ENCODE results near the gene PACC1. TPM values are rescaled to one million over a fixed set of nuclear protein-coding genes. Genes with fewer than 3 reads are reported as not detected.
A peak's percentile ranks its signal among the peaks of the same experiment; 100 is the strongest.

Gene PACC1
- total RNA-seq, 3 donors from 2014 or later (not counting 1 experiment from before 2014, with no cell fraction given): 5.0 to 14.2 (median 11.4) TPM

DNA sequence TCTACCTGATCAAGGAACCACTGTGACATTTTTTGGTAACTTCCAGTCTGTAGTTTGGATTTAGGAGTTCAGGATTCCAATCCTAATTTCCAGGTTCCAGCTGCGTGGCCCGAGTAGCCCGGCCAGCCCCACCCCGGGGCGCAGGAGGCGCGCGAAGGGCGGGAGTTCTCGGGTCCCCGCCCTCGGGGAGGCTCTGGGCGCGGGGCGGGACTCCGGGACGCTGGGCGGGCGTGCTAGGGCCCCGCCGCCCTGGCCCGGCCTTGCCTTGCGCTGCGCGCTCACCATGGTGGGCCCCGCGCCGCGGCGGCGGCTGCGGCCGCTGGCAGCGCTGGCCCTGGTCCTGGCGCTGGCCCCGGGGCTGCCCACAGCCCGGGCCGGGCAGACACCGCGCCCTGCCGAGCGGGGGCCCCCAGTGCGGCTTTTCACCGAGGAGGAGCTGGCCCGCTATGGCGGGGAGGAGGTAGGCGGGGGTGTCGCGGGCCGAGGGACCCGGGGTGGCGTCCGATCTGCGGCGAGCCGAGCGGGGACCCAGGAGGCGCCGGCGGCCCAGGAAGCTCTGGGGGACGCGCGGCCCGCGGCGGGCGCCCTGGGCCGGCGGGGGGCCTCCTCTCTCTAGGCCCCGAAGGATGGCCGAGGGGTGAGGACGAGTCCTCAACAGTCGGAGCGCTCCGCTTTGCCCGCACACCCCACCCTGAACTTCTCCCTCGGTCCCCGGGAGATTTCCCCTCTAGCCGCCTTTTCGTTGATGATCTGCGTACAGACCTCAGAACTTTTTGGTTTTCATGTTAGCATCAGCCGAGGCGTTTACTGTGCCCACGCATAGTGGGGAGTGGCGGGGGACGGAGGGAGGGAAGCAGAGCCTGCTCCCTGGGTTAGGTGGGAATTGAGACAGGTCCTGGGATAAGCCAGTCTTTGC, 18.2 kb upstream of the PACC1 start, which contains the start of gene NENF:
Gene NENF (plus strand): TSS at position 260 of the 916 bp plus-strand sequence. CDS start 24 bp downstream, at position 284.
- Mint-ChIP-seq H3K27me3 (ENCODE audit: low read depth in 2 of 2) (peaks cover 0 to 4% of the 10 kb centered on the region in 2 donors), H3K27ac (peak within 1 kb of the TSS in 1 of 2 donors; percentile 49), H3K36me3 (no peaks in the 10 kb centered on the region), H3K4me3 (peak within 1 kb of the TSS; percentile 76), H3K4me1 (peaks cover 4 to 9% of the 10 kb centered on the region in 2 donors), H3K9me3 (no peaks in the 10 kb centered on the region)
- Histone ChIP-seq H3K27me3 (ENCODE audit: control insufficient read depth, insufficient read depth, low read length) (no peaks in the 10 kb centered on the region), H3K9me3 (ENCODE audit: control insufficient read depth, insufficient read depth, low read length) (no peaks in the 10 kb centered on the region), H3K4me1 (ENCODE audit: control insufficient read depth, insufficient read depth, low read length) (peaks cover 7% of the 10 kb centered on the region), H3K4me3 (ENCODE audit: low read length) (peak within 1 kb of the TSS; percentile 51), H3K36me3 (ENCODE audit: control insufficient read depth, insufficient read depth, low read length) (no peaks in the 10 kb centered on the region), H3K27ac (ENCODE audit: low read length) (peak within 1 kb of the TSS; percentile 18)
- WGBS (ENCODE audit: insufficient coverage): 2% methylated on average over 86 of the region's 86 CpGs
- intact Hi-C loops (cut with micrococcal nuclease): loop anchor here (1.0 kb wide), 1 partner anchor 18 kb away; no protein-coding TSS in a partner anchor
- TF ChIP-seq, protein P1, sequence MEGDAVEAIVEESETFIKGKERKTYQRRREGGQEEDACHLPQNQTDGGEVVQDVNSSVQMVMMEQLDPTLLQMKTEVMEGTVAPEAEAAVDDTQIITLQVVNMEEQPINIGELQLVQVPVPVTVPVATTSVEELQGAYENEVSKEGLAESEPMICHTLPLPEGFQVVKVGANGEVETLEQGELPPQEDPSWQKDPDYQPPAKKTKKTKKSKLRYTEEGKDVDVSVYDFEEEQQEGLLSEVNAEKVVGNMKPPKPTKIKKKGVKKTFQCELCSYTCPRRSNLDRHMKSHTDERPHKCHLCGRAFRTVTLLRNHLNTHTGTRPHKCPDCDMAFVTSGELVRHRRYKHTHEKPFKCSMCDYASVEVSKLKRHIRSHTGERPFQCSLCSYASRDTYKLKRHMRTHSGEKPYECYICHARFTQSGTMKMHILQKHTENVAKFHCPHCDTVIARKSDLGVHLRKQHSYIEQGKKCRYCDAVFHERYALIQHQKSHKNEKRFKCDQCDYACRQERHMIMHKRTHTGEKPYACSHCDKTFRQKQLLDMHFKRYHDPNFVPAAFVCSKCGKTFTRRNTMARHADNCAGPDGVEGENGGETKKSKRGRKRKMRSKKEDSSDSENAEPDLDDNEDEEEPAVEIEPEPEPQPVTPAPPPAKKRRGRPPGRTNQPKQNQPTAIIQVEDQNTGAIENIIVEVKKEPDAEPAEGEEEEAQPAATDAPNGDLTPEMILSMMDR (IDR thresholded peaks at IDR 0.05): no peak
- ATAC-seq: peak; percentile 98 to 99 (median 98)
- DNase-seq: peak; percentile 67 to 84

DNA sequence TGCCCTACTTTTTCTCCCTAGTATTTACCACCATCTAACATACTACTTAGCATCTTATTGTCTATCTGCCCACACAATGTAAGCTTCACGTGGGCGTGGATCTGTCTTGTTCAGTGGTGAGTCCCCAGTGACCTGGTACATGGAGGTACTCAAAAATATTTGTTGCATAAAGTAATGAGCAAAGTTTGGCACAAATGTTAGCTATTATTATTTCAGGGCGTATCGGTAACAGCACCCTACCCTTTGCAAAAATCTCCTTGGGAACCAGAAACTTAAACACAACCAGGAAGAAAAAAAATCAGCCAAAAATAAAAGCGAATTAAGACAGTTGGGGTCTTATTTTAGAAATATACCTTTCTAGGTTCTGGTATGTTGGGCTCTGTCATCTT, 17.6 kb upstream of the PACC1 start:
- peak overlapping the region; percentile 17 for H3K4me3 ChIP-seq (ENCODE audit: low read length)
- H3K9me3 Mint-ChIP-seq: no peaks in the 10 kb centered on the region
- no peak for ATAC-seq

DNA sequence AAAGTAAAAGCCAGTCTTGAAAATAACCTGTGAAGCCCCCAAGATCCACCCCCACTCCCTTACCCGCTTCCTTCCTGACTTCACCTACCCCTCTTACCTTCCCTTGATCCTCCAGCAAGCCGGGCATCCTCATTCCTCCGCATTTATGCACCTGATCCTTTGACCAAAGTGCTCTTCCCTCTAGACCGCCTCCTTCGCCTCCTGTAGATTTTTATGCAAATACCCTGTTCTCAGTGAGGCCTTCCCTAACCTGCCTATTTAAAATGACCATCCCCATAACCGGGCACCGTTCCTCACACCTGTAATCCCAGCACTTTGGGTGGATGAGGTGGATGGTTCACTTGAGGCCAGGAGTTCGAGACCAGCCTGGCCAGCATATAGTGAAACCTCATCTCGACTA, 17.0 kb upstream of the PACC1 start:
- H3K27me3 Mint-ChIP-seq (ENCODE audit: low read depth in 2 of 2): peaks cover 4 to 7% of the 10 kb centered on the region in 2 donors
- H3K4me3 Mint-ChIP-seq: peak overlapping the region; percentile 68
- DNase-seq (no peak), ATAC-seq (no peak)
- Histone ChIP-seq H3K36me3 (ENCODE audit: control insufficient read depth, insufficient read depth, low read length) (no peaks in the 10 kb centered on the region), H3K4me1 (ENCODE audit: control insufficient read depth, insufficient read depth, low read length) (peaks cover 7% of the 10 kb centered on the region), H3K9me3 (ENCODE audit: control insufficient read depth, insufficient read depth, low read length) (no peaks in the 10 kb centered on the region), H3K4me3 (ENCODE audit: low read length) (no peak overlapping the region), H3K27me3 (ENCODE audit: control insufficient read depth, insufficient read depth, low read length) (no peaks in the 10 kb centered on the region), H3K27ac (ENCODE audit: low read length) (no peak overlapping the region)
- no peaks in the 10 kb centered on the region for H3K9me3 Mint-ChIP-seq
- WGBS (ENCODE audit: insufficient coverage): 95% methylated on average over 7 of the region's 9 CpGs
- intact Hi-C loops (cut with micrococcal nuclease): loop anchor here (1.0 kb wide), 1 partner anchor 16 kb away; no protein-coding TSS in a partner anchor
- no peaks in the 10 kb centered on the region for H3K36me3 Mint-ChIP-seq
- TF ChIP-seq, protein P1 (IDR thresholded peaks at IDR 0.05): no peak
- peaks cover 4 to 9% of the 10 kb centered on the region in 2 donors for H3K4me1 Mint-ChIP-seq
- no peak overlapping the region for H3K27ac Mint-ChIP-seq

More for the DNA sequence above, 17.6 kb upstream of the PACC1 start:
- intact Hi-C loops (cut with micrococcal nuclease): loop anchor here (1.0 kb wide), 1 partner anchor 17 kb away; no protein-coding TSS in a partner anchor
- H3K27ac Mint-ChIP-seq: no peak overlapping the region
- Histone ChIP-seq H3K27ac (ENCODE audit: low read length) (no peak overlapping the region), H3K27me3 (ENCODE audit: control insufficient read depth, insufficient read depth, low read length) (no peaks in the 10 kb centered on the region), H3K9me3 (ENCODE audit: control insufficient read depth, insufficient read depth, low read length) (no peaks in the 10 kb centered on the region), H3K36me3 (ENCODE audit: control insufficient read depth, insufficient read depth, low read length) (no peaks in the 10 kb centered on the region), H3K4me1 (ENCODE audit: control insufficient read depth, insufficient read depth, low read length) (peaks cover 7% of the 10 kb centered on the region)
- WGBS (ENCODE audit: insufficient coverage): 20% methylated on average over 2 of the region's 5 CpGs
- TF ChIP-seq, protein P1 (IDR thresholded peaks at IDR 0.05): no peak
- peaks cover 4 to 9% of the 10 kb centered on the region in 2 donors for H3K4me1 Mint-ChIP-seq
- DNase-seq: no peak
- H3K36me3 Mint-ChIP-seq: no peaks in the 10 kb centered on the region
- peaks cover 4 to 5% of the 10 kb centered on the region in 2 donors for H3K27me3 Mint-ChIP-seq (ENCODE audit: low read depth in 2 of 2)
- H3K4me3 Mint-ChIP-seq: peak overlapping the region; percentile 76
